ENCODE measurements around the gene GPR142.

GPR142 gene

GRCh38 chr17:74345433-74346241 lies 21.7 kb upstream of the GPR142 start:
- no peak for DNase-seq

- no peak for DNase-seq
These were observed 19.7 kb upstream of the GPR142 start for GRCh38 chr17:74347646-74348045.

- no peak for DNase-seq
These were observed 18.2 kb upstream of the GPR142 start for GRCh38 chr17:74349120-74349519.

GRCh38 chr17:74350486-74350885 lies 16.8 kb upstream of the GPR142 start:
- no peak for DNase-seq

GRCh38 chr17:74351552-74352210 lies 15.6 kb upstream of the GPR142 start:
- no peak for DNase-seq

GRCh38 chr17:74353446-74354060 lies 13.8 kb upstream of the GPR142 start:
- no peak for DNase-seq

- DNase-seq: no peak
These were observed 13.2 kb upstream of the GPR142 start for GRCh38 chr17:74354123-74354522.

GRCh38 chr17:74354561-74354960 lies 12.7 kb upstream of the GPR142 start:
- DNase-seq: no peak

GRCh38 chr17:74355065-74355464 lies 12.2 kb upstream of the GPR142 start:
- DNase-seq: no peak

GRCh38 chr17:74356646-74357465 lies 10.4 kb upstream of the GPR142 start:
- DNase-seq: peak; percentile 52

- no peak for DNase-seq
These were observed 9.9 kb upstream of the GPR142 start for GRCh38 chr17:74357466-74357809.

GRCh38 chr17:74358697-74359096 lies 8.6 kb upstream of the GPR142 start:
- no peak for DNase-seq

GRCh38 chr17:74359916-74360315 lies 7.4 kb upstream of the GPR142 start:
- DNase-seq: no peak

- DNase-seq: no peak
These were observed 6.4 kb upstream of the GPR142 start for GRCh38 chr17:74360899-74361229.

- peak; percentile 66 for DNase-seq
These were observed 5.9 kb upstream of the GPR142 start, which contains the start of gene BTBD17 for GRCh38 chr17:74361230-74362068. BTBD17 (minus strand) TSS chr17:74361868; CDS start chr17:74361819, 49 bp downstream.

- DNase-seq: no peak
These were observed 5.3 kb upstream of the GPR142 start for GRCh38 chr17:74362069-74362405.

GRCh38 chr17:74362810-74363498 lies 4.4 kb upstream of the GPR142 start:
- peak; percentile 61 for DNase-seq

GRCh38 chr17:74368341-74369081 lies 1.2 kb downstream of the GPR142 start:
- DNase-seq: peak; percentile 79

- DNase-seq: peak; percentile 52
These were observed 1.9 kb downstream of the GPR142 start for GRCh38 chr17:74369221-74369620.

GRCh38 chr17:74369665-74370490 lies 2.6 kb downstream of the GPR142 start:
- no peak for DNase-seq
